Rectal smooth muscle tissue (tissue), 1 donor: ENCODE data around the gene ULK1.
A peak's percentile ranks its signal among the peaks of the same experiment; 100 is the strongest.

Experiments used
- H3K27ac ChIP-seq: one replicate; pipeline ENCODE4 v1.7.0; 2013; ENCODE audit warnings: low read depth, low read length, inconsistent platforms
- H3K27me3 ChIP-seq: one replicate; pipeline ENCODE4 v1.7.0; 2013; ENCODE audit warnings: low read length; ENCODE audit not compliant: control insufficient read depth, insufficient read depth
- H3K36me3 ChIP-seq: one replicate; pipeline ENCODE4 v1.7.0; 2013; ENCODE audit warnings: low read length; ENCODE audit not compliant: control insufficient read depth, insufficient read depth
- H3K4me1 ChIP-seq: one replicate; pipeline ENCODE4 v1.7.0; 2013; ENCODE audit warnings: low read length; ENCODE audit not compliant: control insufficient read depth, insufficient read depth
- H3K4me3 ChIP-seq: one replicate; pipeline ENCODE4 v1.7.0; 2013; ENCODE audit warnings: low read length
- H3K9ac ChIP-seq: one replicate; pipeline ENCODE4 v1.7.0; 2013; ENCODE audit warnings: low read length

The ULK1 gene

DNA sequence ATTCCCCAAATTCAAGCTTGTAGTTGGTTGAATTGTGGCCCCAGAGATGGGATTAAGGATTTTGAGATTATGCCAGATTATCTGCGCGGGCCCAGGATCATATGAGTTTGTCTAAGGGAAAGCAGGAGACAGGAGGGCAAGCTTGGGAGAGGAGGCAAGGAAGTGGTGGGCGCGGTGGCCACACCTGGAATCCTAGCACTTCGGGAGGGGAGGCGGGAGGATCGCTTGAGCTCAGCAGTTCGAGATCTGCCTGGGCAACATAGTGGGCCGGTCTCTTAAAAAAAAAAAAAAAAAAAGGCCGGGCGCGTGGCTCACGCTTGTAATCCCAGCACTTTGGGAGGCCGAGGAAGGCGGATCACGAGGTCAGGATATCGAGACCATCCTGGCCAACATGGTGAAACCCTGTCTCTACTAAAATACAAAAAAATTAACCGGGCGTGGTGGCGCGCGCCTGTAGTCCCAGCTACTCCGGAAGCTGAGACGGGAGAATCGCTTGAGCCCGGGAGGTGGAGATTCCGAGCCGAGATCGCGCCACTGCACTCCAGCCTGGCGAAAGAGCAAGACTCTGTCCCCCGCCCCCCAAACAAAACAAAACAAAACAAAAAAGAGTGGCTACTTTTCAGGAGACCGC lies 33.8 kb downstream of the ULK1 start:
- H3K36me3 ChIP-seq: peaks cover 5% of the 10 kb centered on the region
- no peak overlapping the region for H3K9ac ChIP-seq
- no peaks in the 10 kb centered on the region for H3K4me1 ChIP-seq
- peak overlapping the region; percentile 77 for H3K27ac ChIP-seq
- no peaks in the 10 kb centered on the region for H3K27me3 ChIP-seq
- H3K4me3 ChIP-seq: peak overlapping the region; percentile 73

DNA sequence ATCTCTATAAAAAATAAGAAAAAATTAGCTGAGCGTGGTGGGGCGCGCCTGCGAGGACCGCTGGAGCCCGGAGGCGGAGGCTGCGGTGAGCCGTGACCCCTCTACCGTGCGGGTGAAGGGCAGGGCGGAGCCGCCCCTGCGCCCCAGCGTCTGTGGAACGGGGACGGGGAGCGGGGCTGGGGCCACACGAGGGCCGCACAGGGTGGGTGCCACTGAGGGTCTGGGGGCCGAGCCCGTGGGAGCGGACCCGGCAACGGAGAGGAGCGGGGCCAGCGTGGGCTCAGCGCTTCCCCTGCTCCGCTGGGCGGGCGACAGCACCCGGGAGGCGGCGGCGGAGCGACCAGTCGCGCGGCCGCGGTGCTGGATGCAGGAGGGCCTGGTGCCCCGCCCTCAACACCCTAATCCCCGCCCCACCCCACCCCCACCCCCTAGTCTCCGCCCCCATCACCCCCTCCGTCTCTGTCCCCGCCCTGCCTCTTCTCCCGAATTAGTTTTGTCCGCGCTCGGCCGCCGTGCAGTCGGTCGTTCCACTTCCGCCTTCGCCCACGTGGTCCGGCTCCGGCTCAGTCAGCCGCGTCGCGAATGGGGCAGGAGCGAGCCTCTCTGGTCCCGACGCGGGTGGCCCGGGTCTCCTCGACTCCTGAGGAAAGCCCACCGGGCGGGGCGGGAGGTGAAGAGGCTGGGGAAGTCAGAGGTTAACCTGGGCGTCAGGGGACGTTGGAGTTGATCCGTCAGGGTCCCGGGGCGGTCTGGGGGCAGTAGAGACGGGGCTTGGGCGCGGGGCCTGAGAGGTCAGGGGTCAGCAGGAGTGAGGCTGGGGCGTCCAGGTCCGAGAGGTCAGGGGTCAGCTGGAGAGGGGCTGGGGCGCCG lies 34.5 kb downstream of the ULK1 start, which contains the start of gene PUS1:
TSS of gene PUS1 (plus strand) at position 566 of the 870 bp plus-strand sequence. CDS start 447 bp downstream, outside the sequence.
- Histone ChIP-seq H3K27me3 (no peaks in the 10 kb centered on the region), H3K9ac (peak within 1 kb of the TSS; percentile 62), H3K36me3 (peaks cover 12% of the 10 kb centered on the region), H3K4me3 (peak within 1 kb of the TSS; percentile 86), H3K4me1 (no peaks in the 10 kb centered on the region), H3K27ac (peak within 1 kb of the TSS; percentile 77)

GRCh38 chr12:131929581-131930456 lies 35.4 kb downstream of the ULK1 start:
- H3K27ac ChIP-seq: peak overlapping the region; percentile 58
- peaks cover 12% of the 10 kb centered on the region for H3K36me3 ChIP-seq
- H3K4me1 ChIP-seq: no peaks in the 10 kb centered on the region
- no peaks in the 10 kb centered on the region for H3K27me3 ChIP-seq
- peak overlapping the region; percentile 62 for H3K9ac ChIP-seq
- peak overlapping the region; percentile 86 for H3K4me3 ChIP-seq

DNA sequence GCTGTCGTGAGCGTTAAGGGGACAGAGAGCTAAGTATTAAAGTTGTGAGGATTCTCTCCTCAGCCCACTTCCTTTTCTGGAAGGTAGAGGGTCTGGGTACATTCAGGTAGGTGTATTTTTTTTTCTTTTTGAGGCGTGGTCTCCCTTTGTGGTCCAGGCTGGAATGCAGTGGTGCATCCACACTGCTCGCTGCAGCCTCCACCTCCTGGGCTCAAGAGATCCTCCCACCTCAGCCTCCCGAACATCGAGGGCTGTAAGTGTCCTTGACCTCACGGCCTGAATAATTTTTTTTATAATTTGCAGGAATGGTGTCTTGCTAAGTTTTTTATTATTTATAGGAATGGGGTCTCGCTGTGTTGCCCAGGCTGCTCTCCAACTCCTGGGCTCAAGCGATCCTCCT lies 36.1 kb downstream of the ULK1 start:
- no peak overlapping the region for H3K27ac ChIP-seq
- no peaks in the 10 kb centered on the region for H3K27me3 ChIP-seq
- no peak overlapping the region for H3K9ac ChIP-seq

DNA sequence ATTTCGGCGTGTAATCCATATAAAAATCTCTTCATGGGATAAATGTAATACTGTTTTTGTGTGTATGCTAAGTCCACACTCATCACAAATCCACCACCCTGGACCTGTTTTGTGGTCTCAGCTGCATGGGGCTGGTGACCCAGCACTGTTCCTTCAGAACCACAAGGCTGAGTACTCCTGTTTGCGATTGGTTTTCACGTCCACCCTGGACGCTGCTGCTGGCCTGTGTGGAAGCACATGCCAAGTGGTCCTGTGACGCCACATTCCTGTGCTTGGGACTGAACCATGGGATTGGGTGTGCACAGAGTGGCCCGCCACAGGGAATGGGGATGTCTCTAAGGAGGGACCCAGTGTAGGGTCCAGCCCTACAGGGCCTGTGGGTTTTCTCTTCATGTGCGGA lies 39.0 kb downstream of the ULK1 start:
- no peak overlapping the region for H3K4me3 ChIP-seq
- no peak overlapping the region for H3K9ac ChIP-seq
- no peak overlapping the region for H3K27ac ChIP-seq
- no peaks in the 10 kb centered on the region for H3K27me3 ChIP-seq
- H3K36me3 ChIP-seq: peaks cover 12% of the 10 kb centered on the region
- no peaks in the 10 kb centered on the region for H3K4me1 ChIP-seq

More for the DNA sequence above, 36.1 kb downstream of the ULK1 start:
- peaks cover 12% of the 10 kb centered on the region for H3K36me3 ChIP-seq
- H3K4me3 ChIP-seq: peak overlapping the region; percentile 86
- H3K4me1 ChIP-seq: no peaks in the 10 kb centered on the region

DNA sequence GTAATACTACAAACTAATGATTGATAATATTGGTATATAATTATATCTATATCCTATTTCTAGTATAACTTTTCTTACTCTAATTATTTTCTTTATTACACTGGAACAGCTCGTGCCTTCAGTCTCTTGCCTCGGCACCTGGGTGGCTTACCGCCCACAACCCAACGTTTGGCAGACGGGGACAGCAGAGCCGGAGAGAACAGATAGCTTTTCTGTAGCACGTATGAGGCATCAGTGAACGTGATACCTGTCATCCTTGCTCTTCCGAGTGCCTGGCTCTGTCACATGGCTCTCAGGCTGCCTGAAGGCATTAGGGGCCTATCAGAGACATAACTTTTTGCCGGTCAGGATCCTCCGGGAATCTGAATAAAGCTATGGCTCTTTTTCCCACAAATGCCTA lies 40.1 kb downstream of the ULK1 start:
- Histone ChIP-seq H3K9ac (no peak overlapping the region), H3K27me3 (no peaks in the 10 kb centered on the region), H3K27ac (no peak overlapping the region), H3K36me3 (peaks cover 12% of the 10 kb centered on the region), H3K4me3 (no peak overlapping the region), H3K4me1 (no peaks in the 10 kb centered on the region)

DNA sequence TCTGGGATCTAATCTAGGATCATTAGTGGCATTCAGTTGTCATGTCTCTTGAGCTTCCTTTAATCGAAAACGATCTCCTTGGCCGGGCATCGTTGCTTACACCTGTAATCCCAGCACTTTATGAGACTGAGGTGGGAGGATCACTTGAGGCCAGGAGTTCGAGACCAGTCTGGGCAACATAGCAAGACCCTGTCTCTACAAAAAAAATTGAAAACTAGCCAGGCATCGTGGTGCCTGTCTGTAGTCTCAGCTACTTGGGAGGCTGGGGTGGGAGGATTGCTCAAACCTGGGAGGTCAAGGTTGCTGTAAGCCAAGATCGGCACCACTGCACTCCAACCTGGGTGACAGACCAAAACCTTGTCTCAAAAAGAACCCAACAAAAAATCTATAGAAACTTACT lies 43.7 kb downstream of the ULK1 start:
- H3K4me1 ChIP-seq: no peaks in the 10 kb centered on the region
- no peaks in the 10 kb centered on the region for H3K27me3 ChIP-seq
- no peak overlapping the region for H3K9ac ChIP-seq
- H3K4me3 ChIP-seq: no peak overlapping the region
- no peak overlapping the region for H3K27ac ChIP-seq
- peaks cover 15% of the 10 kb centered on the region for H3K36me3 ChIP-seq

DNA sequence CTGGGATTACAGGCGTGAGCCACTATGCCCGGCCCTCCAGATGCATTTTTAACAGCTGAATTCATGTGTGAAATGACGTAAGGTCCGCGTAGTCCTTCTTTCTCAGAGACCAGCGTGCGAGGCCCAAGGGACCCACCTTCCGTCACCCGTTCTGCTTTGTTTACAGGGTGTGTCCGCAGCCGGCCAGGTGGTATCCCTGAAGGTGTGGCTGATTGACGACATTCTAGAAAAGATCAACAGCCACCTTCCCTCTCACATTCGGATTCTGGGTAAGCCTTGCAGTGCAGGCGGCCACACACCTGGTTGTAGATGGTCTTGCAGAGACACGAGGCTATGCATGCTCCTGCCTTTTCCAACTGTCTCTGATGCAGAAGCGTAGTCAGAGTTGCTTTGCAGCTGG lies 44.6 kb downstream of the ULK1 start:
- peaks cover 8% of the 10 kb centered on the region for H3K36me3 ChIP-seq

GRCh38 chr12:131940141-131940547 lies 45.7 kb downstream of the ULK1 start:
- no peak overlapping the region for H3K27ac ChIP-seq
- no peaks in the 10 kb centered on the region for H3K4me1 ChIP-seq
- no peak overlapping the region for H3K9ac ChIP-seq
- no peak overlapping the region for H3K4me3 ChIP-seq
- H3K36me3 ChIP-seq: peaks cover 8% of the 10 kb centered on the region
- no peaks in the 10 kb centered on the region for H3K27me3 ChIP-seq

More for the DNA sequence above, 44.6 kb downstream of the ULK1 start:
- Histone ChIP-seq H3K27ac (no peak overlapping the region), H3K9ac (no peak overlapping the region), H3K27me3 (no peaks in the 10 kb centered on the region), H3K4me1 (no peaks in the 10 kb centered on the region), H3K4me3 (no peak overlapping the region)

DNA sequence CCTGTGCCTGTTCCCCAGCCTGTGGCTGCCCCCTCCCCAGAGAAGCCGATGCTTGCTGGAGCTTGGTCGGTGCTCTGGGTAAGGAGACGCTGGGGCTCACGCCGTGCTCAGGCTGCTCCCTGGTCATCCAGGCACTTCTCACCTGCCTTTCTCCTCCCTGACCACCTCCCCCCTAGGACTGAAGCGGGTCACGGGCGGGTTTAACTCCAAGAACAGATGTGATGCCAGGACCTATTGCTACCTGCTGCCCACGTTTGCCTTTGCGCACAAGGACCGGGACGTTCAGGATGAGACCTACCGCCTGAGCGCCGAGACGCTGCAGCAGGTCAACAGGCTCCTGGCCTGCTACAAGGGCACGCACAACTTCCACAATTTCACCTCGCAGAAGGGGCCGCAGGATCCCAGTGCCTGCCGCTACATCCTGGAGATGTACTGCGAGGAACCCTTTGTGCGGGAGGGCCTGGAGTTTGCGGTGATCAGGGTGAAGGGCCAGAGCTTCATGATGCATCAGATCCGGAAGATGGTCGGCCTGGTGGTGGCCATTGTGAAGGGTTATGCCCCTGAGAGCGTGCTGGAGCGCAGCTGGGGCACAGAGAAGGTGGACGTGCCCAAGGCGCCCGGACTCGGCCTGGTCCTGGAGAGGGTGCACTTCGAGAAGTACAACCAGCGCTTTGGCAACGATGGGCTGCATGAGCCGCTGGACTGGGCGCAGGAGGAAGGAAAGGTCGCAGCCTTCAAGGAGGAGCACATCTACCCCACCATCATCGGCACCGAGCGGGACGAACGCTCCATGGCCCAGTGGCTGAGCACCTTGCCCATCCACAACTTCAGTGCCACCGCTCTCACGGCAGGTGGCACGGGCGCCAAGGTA lies 46.9 kb downstream of the ULK1 start:
- Histone ChIP-seq H3K36me3 (peaks cover 8% of the 10 kb centered on the region), H3K27ac (no peak overlapping the region), H3K9ac (no peak overlapping the region), H3K27me3 (no peaks in the 10 kb centered on the region), H3K4me1 (no peaks in the 10 kb centered on the region), H3K4me3 (no peak overlapping the region)

DNA sequence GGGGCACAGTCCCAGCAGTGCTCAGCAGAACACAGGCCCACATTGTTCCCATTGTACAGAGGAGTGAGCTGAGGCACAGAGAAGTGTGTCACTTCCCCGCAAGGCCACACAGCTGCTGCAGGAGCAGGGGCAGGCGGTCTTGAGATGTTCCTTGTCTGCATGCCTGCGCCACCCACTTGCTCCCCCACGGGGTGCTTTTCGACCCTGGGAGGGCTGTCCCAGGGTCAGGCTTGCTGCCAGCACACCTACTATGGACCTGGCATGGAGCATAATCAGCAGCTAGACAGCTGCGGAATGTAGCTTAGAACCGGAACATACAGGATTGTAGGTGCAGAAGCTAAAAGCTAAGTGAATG lies 47.5 kb downstream of the ULK1 start:
- H3K9ac ChIP-seq: no peak overlapping the region
- peaks cover 8% of the 10 kb centered on the region for H3K36me3 ChIP-seq
- no peak overlapping the region for H3K4me3 ChIP-seq
- no peak overlapping the region for H3K27ac ChIP-seq
- H3K4me1 ChIP-seq: no peaks in the 10 kb centered on the region
- H3K27me3 ChIP-seq: no peaks in the 10 kb centered on the region
